Jurkat, Clone E6-1 (cell line): ENCODE results near the gene FAM83G.
"Not testable (repeated sequence)": the region's sequence is repeated elsewhere in the genome, so short reads cannot be mapped to it uniquely, and the experiment has no call there.

Experiments used
- DNase-seq: peaks from one replicate; pipeline ENCODE4 v3.0.0-alpha.2; 2011; ENCODE audit warnings: low read depth, low spot score
- H3K4me3 ChIP-seq: 2 replicates; pipeline ENCODE4 v1.5.1; 2011; ENCODE audit warnings: mild to moderate bottlenecking, low read length, control low read depth, moderate library complexity

The FAM83G gene

GRCh38 chr17:18944646-18945045, 59.9 kb downstream of the FAM83G start:
- no peak overlapping the region for H3K4me3 ChIP-seq
- no peak for DNase-seq

DNA sequence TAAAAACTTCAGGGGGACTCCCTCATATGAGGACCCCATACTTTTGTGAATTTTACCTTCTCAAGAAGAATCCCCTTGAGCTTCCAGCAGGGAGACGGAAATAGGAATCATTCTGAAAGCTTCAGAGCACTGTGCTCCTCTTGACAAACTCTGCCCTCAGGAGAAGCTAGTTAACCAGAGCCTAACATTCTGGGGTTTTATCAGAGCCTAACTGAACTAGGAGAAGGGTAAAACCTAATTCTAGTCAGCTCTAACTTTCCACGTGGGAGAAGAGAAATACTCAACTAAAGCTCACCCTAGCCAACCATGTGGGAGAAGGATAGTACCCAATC, 65.9 kb downstream of the FAM83G start:
- no peak for DNase-seq
- H3K4me3 ChIP-seq, result no peak overlapping the region

DNA sequence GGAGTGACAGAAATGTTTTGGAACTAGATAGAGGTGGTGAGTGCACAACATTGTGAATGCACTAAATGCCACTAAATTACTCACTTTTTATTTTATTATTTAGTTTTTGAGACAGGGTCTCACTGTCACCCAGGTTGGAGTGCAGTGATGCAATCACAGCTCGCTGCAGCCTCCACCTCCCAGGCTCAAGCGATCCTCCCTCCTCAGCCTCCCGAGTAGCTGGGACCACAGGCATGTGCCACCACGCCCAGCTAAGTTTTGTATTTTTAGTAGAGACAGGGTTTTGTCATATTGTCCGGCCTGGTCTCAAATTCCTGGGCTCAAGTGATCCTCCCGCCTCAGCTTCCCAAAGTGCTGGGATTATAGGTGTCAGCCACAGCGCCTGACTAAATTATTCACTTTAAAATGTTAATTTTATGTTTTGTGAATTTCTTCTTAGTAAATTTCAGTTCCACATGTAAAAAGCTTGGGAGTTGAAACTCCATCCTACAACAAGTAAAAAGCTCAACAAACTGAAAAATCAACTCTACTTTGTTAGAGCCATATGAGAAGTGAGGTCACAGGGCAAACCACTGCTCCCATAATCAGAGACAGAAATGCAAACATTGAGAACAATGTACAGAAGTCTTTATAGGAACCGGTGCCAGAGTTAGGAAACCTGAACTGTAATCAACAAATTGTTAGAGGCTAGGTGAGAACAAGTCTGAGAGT, 66.4 kb downstream of the FAM83G start:
- no peak overlapping the region for H3K4me3 ChIP-seq
- no peak for DNase-seq

DNA sequence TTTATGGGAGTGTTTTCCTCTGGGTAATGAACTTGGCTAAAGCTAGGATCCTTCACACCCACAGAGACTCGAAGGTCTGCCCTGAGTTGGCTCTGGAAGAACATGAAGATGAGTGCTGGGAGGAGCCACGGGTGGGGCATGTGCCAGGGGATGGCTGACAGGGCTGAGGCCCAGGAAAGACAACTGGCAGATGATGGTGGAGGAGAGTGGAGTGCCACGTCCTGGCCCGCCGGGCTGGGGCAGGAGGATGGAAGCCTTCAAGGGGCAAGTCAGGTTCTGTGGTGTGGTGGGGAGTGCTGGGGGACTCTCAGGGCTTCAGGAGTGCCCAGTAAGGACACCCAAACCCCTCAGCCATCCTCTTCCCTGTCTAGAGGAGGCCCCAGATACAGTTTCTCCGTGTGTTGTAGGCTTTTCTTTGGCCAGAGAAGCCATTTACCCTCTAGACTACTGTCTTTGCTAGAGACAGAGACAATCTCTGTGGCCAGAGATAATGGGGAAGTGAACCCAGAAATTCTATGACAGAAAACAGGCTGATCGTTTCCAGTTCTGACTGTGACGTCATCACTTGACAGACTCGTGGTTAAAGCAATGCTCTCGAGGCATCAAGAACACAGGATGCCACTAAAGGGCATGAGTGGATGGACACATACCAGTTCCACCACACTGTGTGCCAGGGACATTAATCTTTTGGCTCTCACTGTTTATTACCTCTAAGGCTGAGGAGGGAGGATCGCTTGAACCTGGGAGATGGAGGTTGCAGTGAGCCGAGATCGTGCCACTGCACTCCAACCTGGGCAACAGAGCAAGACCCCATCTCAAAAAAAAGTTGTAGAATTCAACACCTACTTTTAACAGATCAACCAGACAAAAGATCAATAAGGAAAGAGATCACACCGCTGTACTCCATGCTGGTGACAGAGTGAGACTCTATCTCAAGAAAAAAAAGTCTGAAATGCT, 71.2 kb downstream of the FAM83G start:
- no peak overlapping the region for H3K4me3 ChIP-seq
- no peak for DNase-seq

DNA sequence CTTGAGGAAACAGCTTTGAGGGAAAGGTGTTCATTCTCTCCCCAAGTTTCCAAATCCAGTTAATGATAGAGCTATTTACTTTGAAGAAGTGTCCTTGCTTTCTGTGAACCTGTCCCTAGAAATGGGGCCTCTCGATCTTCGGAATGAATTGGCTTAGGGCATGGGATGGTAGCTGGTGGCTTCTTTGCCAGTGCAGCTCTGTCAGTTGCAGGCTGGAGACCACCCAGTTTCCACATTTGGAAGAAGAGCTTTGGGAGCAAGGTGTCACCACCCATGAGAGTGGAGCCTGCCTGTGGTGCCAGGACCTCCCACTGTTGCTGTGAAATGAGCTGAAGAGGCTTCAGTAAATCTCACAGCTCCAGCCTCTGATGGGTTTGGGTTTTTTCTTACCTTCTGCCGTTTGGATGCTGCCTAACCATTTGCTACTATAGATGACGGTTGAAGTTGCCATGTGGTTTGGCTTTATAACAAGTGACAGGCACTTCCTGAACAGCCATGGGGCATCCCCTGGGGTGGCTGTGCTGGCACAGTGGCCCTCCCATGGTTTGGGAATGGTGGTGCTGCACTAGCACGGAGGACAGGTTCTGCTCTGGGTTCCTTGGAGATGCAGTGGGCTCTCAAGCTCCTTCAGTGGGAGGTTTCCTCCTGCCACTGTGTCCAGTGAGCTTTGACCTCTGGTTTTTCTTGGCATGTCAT, 72.1 kb downstream of the FAM83G start:
- no peak for DNase-seq
- H3K4me3 ChIP-seq, result no peak overlapping the region

DNA sequence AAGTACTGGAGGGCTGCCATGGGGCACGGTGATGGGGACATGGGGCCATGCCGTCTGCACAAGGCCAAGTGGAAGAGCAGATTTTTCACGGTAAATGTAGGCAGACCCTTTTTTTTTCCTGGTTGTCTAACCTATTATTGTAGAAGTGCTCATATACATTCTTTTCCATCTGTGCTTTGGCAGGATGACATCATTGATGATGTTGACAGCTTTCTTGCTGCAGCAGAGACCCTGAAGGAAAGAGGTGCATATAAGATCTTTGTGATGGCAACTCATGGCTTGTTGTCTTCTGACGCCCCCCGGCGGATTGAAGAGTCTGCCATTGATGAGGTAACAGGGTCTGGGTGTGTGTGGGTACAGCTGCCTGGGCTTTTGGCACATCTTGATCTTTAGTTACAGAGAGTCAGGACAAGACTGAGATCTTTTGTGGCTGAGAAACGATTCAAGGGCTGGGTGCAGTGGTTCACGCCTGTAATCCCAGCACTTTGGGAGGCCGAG, 75.9 kb downstream of the FAM83G start:
- H3K4me3 ChIP-seq, result no peak overlapping the region
- peak; percentile 29 for DNase-seq

DNA sequence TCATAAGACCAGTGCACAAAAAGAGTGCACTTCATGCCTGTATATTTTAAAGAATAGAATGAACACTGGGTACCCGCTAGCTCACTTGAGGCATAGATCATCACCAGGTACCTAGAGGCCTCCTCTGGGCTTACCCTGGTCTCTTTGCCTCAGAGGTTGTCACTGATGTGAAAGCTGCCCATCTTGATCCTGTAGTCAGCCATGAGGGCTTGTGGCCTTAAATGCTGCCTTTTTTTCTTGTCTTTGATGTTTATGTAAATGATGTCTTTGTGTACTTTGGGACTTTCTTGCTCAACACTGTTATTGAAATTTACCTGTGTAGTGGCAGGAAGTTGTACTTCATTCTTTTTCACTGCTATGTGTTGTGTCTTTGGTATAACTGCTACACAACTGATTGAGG, 79.4 kb downstream of the FAM83G start:
- DNase-seq, result peak; percentile 17
- no peak overlapping the region for H3K4me3 ChIP-seq

DNA sequence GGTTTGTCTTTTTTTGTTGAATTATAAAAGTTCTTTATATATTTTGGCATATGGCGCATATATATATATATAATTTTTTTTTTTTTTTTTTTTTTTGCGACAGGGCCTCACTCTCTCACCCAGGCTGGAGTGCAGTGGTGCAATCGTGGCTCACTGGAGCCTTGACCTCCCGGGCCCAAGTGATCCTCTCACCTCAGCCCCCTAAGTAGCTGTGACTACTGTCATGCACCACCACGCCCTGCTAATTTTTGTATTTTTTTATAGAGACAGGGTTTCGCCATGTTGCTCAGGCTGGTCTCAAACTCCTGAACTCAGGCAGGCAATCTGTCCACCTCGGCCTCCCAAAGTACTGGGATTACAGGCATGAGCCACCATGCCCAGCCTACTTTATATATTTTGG, 82.0 kb downstream of the FAM83G start:
- DNase-seq, H3K4me3 ChIP-seq: not testable (repeated sequence)

DNA sequence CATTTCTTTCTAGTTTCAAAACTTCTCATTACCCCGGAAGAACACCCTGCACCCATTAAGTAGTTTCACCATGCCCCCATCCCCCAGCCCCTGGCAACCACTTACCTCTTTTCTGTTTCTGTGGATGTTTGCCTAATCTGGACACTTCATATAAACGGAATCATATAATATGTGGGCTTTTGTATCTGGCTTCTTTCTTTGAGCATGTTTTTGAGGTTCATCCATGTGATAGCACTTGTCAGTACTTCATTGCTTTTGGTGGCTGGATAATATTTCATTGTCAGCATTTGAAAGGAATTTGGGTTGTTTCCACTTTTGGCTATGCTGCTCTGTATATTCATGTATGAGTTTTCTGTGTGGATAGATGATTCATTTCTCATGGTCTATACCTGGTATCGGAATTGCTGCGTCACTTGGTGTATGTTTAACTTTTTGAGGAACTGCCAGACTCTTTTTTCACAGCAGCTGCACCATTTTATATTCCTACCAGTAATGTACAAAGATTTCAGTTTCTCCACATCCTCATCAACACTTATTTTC, 82.6 kb downstream of the FAM83G start:
- DNase-seq, result no peak
- no peak overlapping the region for H3K4me3 ChIP-seq

DNA sequence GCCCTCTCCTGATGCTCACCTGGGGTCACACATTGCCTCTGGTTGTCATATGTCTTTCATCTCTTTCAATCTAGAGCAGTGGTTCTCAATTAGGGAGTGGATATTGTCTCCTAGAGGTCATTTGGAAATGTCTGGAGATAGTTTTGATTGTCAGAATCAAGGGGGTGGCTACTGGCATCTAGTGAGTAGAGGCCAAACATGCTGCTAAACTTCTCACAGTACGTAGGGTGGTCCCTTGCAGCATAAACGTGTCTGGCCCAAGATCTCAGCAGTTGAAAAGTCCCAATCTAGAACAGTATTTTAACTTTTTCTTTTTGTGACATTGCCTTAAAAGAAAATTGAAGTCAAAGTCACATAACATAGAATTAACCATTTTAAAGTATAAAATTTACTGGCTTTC, 83.1 kb downstream of the FAM83G start:
- no peak for DNase-seq
- H3K4me3 ChIP-seq, result no peak overlapping the region

- H3K4me3 ChIP-seq, result no peak overlapping the region
- DNase-seq, result no peak
These were observed 83.6 kb downstream of the FAM83G start for GRCh38 chr17:18920911-18921441.

- DNase-seq, result no peak
- no peak overlapping the region for H3K4me3 ChIP-seq
These were observed 84.6 kb downstream of the FAM83G start for GRCh38 chr17:18919963-18920362.
